Epithelial cell of proximal tubule (primary cell): ENCODE data around the gene ARID2. TPM values are rescaled to one million over a fixed set of nuclear protein-coding genes. Genes with fewer than 3 reads are reported as not detected.

ENCODE experiments used
- DNase-seq: peaks from one replicate; pipeline ENCODE4 v3.0.0-alpha.2; 2011; ENCODE audit warnings: low read depth
- H3K4me3 ChIP-seq: 2 replicates; pipeline ENCODE4 v1.5.1; 2011; ENCODE audit warnings: low read depth, mild to moderate bottlenecking, low read length
- total RNA-seq: library from RNA; depleted of rRNA; stranded (reverse); fragments of >200 nt; gene quantifications from 2 replicates; pipeline ENCODE4 v1.2.3, GENCODE V29; 2015
- TF ChIP-seq, protein P1 (sequence below): conservative IDR thresholded peaks from 2 replicates; pipeline ENCODE4 v1.5.1; 2012; ENCODE audit warnings: low read depth, mild to moderate bottlenecking, low read length

ARID2 gene
- total RNA-seq, 1 donor from 2014 or later = 9.6 TPM

DNA sequence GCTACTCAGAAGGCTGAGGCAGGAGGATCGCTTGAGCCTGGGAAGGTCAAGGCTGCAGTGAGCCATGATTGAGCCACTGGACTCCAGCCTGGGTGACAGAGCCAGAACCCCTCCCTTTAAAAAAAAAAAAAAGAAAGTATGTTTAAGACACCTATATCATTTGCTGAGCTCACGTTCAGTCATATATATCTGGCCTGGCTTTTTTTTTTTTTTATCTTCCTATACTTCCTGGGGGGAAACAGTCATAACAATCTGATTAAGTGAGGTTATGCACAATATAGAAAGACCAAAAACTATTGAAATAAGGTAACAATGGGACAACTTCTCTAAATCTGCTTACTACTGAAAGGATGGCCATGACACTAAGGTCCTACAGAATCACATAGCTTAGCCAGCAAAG, 9.4 kb upstream of the ARID2 start:
- no peak overlapping the region for H3K4me3 ChIP-seq
- TF ChIP-seq, protein P1, sequence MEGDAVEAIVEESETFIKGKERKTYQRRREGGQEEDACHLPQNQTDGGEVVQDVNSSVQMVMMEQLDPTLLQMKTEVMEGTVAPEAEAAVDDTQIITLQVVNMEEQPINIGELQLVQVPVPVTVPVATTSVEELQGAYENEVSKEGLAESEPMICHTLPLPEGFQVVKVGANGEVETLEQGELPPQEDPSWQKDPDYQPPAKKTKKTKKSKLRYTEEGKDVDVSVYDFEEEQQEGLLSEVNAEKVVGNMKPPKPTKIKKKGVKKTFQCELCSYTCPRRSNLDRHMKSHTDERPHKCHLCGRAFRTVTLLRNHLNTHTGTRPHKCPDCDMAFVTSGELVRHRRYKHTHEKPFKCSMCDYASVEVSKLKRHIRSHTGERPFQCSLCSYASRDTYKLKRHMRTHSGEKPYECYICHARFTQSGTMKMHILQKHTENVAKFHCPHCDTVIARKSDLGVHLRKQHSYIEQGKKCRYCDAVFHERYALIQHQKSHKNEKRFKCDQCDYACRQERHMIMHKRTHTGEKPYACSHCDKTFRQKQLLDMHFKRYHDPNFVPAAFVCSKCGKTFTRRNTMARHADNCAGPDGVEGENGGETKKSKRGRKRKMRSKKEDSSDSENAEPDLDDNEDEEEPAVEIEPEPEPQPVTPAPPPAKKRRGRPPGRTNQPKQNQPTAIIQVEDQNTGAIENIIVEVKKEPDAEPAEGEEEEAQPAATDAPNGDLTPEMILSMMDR = no peak
- no peak for DNase-seq

GRCh38 chr12:45721369-45721768, 8.1 kb upstream of the ARID2 start:
- DNase-seq = no peak
- no peak overlapping the region for H3K4me3 ChIP-seq
- TF ChIP-seq, protein P1 = no peak

DNA sequence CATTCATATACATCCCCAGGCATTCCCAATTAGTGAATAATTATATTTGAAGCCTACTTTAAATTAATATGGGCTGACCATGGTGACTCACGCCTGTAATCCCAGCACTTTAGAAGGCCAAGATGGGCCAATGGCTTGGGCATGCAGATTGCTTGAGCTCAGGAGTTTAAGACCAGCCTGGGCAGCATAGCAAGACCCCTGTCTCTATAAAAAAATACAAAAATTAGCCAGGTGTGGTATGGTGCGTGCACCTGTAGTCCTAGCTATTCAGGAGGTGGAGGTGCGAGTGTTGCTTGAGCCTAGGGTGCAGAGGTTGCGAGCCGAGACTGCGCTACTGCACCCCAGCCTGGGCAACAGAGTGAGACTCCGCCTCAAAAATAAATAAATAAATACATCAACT, 7.6 kb upstream of the ARID2 start:
- no peak for DNase-seq
- no peak overlapping the region for H3K4me3 ChIP-seq
- TF ChIP-seq, protein P1 = no peak

- TF ChIP-seq, protein P1 = peak; percentile 75
- no peak for DNase-seq
- peak overlapping the region; percentile 94 for H3K4me3 ChIP-seq
Measured at GRCh38 chr12:45725631-45726602, 3.6 kb upstream of the ARID2 start.

- DNase-seq = no peak
Measured at GRCh38 chr12:45726603-45727300, 2.8 kb upstream of the ARID2 start.

DNA sequence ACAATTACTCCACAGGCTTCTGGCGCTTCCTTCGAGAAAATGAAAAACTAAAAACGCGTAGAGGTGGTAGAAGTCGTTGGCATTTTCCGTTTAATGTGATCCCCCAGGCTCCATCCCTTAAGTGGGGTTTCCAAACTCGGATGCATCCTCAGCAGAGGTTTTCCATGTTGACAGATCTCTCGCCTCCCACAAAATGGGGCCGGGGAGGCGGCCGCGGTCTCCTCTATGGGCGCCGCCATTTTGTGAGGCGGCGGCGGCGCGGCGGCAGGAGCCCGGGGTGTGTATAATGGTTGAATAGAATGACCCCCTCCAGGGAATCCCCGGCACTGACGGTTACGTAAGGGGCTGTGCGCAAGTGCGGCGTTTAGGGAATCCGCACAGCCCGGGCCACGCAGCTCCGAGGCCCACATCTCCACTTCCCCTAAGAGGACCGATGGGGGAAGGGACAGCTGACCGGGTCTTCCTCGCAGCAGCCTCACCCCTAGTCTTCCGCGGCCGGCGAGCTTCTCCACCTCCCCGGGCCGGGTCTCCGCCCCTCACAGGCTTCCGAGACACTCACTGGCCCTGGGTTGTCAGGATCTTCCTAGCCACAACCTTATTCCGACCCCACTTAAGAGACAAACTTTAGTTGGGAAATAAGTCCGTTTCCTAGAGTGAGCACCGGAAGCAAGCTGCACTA, 2.1 kb upstream of the ARID2 start:
- H3K4me3 ChIP-seq = peak overlapping the region; percentile 94
- TF ChIP-seq, protein P1 = no peak
- peak; percentile 85 for DNase-seq

More at GRCh38 chr12:45726603-45727300, 2.8 kb upstream of the ARID2 start:
- H3K4me3 ChIP-seq = peak overlapping the region; percentile 94
- TF ChIP-seq, protein P1 = no peak
